GM21447 (cell line): Measurements from ENCODE around the gene NOL4L.

ENCODE experiments used
- ATAC-seq: cut with Tn5 transposase; IDR thresholded peaks from one replicate; pipeline ENCODE4 v1.9.1; 2021; ENCODE audit not compliant: unreplicated experiment

NOL4L gene

DNA sequence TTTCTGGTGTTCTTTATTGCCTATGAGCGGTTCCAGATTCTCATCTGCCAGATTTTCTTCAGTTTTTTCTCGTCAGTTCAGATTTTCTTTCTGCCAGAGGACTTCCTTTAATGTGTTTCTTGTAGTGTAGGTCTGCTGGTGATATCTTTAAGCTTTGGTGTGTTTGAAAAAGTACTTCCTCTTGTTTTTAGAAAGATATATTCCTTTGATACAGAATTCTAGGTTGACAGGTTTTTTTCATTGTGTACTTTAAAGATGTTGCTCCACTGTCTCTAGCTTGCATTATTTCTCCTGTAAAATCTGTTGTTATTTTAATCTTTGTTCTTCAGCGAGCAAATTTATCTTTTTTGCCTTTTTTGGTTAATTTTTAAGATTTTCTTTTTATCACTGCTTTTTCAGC, 190.1 kb downstream of the NOL4L start:
- no peak for ATAC-seq
